Measurements from ENCODE around the gene CAMP.
"Not testable (repeated sequence)": the region's sequence is repeated elsewhere in the genome, so short reads cannot be mapped to it uniquely, and the experiment has no call there.

The CAMP gene

DNA sequence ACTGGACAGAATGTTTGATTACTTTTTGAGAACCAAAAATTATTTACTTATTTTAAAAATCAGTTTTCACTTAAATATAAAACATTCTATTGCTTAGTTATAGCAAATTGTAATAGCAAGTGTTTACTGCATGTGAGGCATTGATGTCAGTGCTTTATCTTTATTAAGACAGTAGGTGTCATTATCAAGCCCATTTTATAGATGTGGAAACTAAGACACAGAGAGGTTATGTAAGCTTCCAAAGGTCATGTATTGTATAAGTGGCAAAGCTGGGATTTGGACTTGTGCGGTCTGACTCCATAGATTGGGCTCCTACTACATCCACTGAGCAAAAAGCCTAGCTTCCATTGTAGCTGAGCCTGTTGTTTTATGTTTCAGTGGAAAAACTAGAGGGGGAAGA, 35.2 kb downstream of the CAMP start:
- no peak for DNase-seq (ENCODE audit: low spot score)

DNA sequence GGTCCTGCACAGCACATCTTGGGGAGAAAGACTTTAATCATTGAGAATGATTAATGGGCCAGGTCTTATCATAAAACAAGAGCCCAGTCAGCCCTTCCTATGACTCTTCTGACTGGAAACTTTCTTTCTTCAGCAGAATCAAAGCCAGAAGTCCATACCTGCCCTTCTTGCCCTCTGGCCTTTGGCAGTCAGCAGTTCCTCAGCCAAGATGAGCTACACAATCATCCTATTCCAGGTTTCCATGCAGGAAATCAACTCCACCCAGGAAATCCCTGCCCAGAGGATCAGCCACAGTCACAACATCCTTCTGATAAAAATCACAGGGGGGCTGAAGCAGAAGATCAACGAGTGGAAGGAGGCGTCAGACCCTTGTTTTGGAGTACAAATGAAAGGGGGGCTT, 44.5 kb downstream of the CAMP start:
- no peak for DNase-seq (ENCODE audit: low spot score)

DNA sequence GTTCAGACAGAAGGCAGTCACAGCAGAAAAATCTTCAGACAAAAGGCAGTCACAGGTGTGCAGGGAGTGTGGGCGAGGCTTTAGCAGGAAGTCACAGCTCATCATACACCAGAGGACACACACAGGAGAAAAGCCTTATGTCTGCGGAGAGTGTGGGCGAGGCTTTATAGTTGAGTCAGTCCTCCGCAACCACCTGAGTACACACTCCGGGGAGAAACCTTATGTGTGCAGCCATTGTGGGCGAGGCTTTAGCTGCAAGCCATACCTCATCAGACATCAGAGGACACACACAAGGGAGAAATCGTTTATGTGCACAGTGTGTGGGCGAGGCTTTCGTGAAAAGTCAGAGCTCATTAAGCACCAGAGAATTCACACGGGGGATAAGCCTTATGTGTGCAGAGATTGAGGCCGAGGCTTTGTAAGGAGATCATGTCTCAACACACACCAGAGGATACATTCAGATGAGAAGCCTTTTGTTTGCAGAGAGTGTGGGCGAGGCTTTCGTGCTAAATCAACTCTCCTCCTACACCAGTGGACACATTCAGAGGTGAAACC, 45.2 kb downstream of the CAMP start:
- DNase-seq (ENCODE audit: low spot score) = no peak

DNA sequence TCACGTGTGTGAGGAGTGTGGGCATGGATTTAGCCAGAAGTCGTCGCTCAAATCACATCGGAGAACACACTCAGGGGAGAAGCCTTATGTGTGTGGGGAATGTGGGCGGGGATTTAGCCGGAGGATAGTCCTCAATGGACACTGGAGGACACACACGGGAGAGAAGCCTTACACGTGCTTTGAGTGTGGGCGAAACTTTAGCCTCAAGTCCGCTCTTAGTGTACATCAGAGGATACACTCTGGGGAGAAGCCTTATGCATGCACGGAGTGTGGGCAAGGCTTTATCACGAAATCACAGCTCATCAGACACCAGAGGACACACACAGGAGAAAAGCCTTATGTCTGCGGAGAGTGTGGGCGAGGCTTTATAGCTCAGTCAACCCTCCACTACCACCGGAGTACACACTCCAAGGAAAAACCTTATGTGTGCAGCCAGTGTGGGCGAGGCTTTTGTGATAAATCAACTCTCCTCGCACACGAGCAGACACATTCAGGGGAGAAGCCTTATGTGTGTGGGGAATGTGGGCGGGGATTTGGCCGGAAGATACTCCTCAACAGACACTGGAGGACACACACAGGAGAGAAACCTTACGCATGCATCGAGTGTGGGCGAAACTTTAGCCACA, 45.8 kb downstream of the CAMP start:
- no peak for DNase-seq (ENCODE audit: low spot score)

DNA sequence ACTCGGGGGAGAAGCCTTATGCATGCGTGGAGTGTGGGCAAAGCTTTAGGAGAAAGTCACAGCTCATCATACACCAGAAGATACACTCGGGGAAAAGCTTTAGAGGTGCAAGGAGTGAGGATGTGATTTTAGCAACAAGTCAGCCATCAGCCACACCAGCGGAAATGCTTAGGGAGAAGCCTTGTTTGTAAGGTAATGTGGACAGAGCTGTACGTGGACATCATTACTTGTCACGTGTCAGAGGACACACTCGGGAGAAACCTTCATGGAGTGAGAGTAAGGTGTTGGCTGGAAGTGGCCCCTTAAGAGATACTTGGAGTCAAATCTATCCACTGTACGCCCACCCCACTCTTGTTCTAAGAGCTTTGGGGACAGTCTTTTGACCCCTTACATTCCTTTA, 46.3 kb downstream of the CAMP start:
- no peak for DNase-seq (ENCODE audit: low spot score)

DNA sequence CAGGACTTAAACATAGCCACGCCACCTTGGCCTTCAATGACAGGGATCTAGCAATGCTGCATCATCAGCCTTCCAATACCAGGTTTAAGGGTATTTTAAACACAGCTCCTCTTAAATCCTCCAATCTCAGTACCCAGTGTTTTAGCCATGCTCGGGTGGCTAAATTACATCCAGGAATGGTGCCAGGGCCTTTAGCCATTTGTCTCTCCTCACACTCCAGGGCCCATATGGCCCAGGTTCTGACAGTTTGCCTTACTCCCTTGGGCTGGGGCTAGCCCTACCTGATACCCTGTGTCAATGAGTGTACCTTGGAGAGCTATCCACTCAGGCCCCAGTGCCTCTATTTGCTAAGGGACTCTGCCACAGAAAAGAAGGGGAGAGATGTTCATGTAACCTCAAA, 47.0 kb downstream of the CAMP start:
- DNase-seq (ENCODE audit: low spot score) = no peak

DNA sequence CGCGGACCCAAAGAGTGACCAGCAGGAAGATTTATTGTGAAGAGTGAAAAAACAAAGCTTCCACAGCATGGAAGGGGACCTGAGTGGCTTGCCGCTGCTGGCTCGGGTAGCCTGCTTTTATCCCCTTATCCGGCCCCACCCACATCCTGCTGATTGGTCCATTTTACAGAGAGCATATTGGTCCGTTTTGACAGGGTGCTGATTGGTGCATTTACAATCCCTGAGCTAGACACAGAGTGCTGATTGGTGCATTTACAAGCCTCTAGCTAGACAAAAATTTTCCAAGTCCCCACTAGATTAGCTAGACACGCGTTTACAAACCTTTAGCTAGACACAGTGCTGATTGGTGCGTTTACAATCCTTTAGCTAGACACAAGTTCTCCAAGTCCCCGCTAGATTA, 47.9 kb downstream of the CAMP start:
- DNase-seq (ENCODE audit: low spot score) = not testable (repeated sequence)

DNA sequence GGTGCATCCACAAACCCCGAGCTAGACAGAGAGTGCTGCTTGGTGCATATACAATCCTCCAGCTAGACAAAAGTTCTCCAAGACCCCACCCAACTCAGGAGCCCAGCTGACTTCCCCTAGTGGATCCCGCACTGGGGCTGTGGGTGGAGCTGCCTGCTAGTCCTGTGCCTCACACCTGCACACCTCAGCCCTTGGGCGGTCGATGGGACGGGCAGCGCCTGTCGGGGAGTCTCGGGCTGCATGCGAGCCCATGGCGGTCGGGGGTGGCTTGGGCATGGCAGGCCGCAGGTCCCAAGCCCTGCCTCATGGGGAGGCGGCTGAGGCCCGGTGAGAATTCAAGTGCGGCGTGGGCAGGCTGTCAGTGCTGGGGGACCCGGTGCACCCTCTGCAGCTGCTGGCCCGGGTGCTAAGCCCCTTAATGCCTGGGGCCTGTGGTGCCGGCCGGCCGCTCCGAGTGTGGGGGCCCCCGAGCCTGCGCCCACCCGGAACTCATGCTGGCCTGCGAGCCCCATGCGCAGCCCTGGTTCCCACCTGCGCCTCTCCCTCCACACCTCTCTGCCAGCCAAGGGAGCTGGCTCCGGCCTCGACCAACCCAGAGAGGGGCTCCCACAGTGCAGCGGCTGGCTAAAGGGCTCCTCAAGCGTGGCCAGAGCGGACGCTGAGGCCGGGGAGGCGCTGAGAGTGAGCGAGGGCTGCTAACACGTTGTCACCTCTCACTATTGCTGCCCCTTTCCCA, 48.6 kb downstream of the CAMP start:
- DNase-seq (ENCODE audit: low spot score) = no peak

DNA sequence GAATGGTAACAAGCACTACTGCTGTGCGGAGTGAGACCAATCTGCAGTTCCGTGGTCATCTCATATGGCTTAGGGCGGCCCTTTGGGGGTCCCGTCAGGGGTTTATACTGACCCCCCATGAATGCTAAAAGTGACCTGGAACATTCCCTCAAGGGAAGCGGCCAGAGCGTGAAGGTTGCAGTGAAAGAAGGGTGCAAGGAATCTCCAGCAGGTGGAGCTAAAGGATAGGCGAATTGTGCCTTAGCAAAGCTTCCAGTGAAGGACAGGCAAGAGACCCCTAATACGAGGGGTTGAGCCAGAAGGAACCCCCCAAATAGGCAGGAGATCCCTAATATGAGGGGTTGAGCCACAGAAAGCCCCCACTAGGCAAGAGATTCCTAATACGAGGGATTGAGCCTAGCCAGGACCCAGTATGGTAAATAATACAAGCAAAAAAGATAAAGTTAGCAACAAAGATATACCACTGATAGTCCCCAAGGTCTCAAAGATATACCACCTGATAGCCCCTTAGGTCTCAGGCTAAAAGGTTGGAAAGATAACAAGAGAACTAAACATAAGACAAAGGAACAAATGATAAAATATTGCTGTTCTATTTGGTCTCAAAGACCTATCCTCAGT, 50.4 kb downstream of the CAMP start:
- DNase-seq (ENCODE audit: low spot score) = peak; percentile 70

DNA sequence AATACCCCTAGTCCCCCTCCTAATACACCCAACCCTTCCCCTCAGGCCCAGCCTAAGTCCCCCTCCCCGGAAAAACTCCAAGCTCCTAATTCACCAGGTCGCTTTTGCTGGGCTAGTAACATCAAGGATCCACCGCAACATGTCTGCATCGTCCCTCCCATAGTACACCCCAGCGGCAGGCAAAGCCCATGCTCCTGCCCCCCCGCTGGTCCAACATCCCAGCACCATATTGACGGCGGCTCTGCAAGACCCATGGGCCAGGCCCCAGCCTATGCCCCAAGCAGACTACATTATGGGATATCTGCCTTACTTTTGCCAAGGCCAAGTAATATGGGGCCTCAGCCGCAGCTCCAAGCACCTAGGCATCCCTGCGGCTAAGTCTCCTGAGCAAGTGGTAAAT, 51.2 kb downstream of the CAMP start:
- DNase-seq (ENCODE audit: low spot score) = no peak

Data from germinal center (tissue), 1 donor.